ENCODE data around the gene TCF4.

Gene TCF4

DNA sequence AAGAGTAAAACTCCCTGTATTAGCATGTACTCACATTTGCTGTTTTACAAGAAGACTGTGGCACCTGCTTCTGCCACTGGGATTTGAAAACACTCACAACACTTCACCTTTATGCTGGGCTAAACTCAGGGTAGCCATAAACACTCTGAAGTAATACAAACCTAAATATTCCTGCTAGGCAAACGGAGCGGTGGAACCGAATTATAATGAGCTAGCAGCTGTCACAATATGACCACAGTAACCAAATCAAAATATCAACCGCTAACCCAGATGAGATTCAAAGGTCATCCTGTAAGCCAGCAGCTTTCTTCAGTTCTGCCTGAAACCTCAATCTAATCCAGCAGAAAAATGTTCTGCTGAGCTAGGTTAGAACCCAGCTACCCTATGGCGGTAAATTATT, 132.1 kb downstream of the TCF4 start:
- Histone ChIP-seq H3K9ac (ENCODE audit: low read depth, low read length) (no peak overlapping the region), H3K4me1 (ENCODE audit: control insufficient read depth, insufficient read depth, low read length) (peaks cover 35% of the 10 kb centered on the region), H3K4me3 (ENCODE audit: low read depth, low read length) (no peak overlapping the region), H3K27me3 (ENCODE audit: control insufficient read depth, insufficient read depth, low read length) (no peaks in the 10 kb centered on the region), H3K27ac (ENCODE audit: low read depth, low read length) (no peak overlapping the region), H3K36me3 (ENCODE audit: control insufficient read depth, insufficient read depth, low read length) (peaks cover 12% of the 10 kb centered on the region), H3K9me3 (ENCODE audit: control insufficient read depth, insufficient read depth, low read length) (no peaks in the 10 kb centered on the region)

DNA sequence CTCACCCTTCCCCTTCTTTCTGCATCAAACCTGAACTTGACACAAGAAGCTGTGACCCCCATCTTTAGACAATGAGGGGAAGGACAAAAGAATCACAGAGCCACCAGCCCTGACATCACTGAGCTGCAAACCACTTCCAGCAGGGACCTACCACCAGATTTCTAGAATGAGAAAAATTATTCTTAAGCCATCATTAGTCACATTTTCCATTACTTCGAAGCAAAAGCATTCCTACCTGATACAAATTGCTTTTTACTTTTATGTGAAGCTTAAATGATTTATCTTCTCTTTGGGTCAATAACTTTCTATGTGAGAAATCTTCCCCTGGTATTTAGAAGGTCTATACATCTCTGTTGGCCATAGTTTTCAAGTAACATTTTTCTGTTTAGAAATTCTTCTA, 134.8 kb downstream of the TCF4 start:
- H3K4me1 ChIP-seq (ENCODE audit: control insufficient read depth, insufficient read depth, low read length), result peaks cover 19% of the 10 kb centered on the region; the same call in 1 of the 2 replicates
- no peak overlapping the region for H3K27ac ChIP-seq (ENCODE audit: low read depth, low read length)

DNA sequence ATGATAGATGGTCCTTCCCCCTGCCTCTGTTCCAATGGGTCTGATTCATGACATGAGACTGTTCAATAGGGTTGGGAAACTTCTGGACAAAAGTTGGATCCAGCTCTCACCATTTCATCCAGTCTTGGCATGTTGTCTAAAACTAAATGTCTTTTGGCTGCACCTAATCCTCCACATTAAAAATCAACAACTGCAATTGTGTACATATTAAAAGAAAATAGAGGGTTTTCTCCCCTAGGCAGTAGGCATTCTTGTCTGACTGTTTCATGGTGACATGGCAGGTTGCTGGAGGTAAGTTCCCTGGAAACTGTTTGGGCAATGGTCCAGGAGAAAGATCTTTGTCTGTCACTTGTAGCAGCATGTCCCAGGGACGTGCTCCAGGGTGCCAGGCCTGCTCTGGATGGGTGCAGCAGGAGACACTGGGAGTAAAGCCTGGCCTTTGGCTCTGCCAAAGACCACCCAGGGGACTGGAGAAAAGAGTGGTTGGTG, 135.8 kb downstream of the TCF4 start:
- H3K9ac ChIP-seq (ENCODE audit: low read depth, low read length), result no peak overlapping the region
- H3K4me1 ChIP-seq (ENCODE audit: control insufficient read depth, insufficient read depth, low read length), result peaks cover 18% of the 10 kb centered on the region; the same call in 1 of the 2 replicates
- no peaks in the 10 kb centered on the region for H3K9me3 ChIP-seq (ENCODE audit: control insufficient read depth, insufficient read depth, low read length)
- H3K27me3 ChIP-seq (ENCODE audit: control insufficient read depth, insufficient read depth, low read length), result no peaks in the 10 kb centered on the region
- no peaks in the 10 kb centered on the region for H3K36me3 ChIP-seq (ENCODE audit: control insufficient read depth, insufficient read depth, low read length)
- H3K4me3 ChIP-seq (ENCODE audit: low read depth, low read length), result no peak overlapping the region
- no peak overlapping the region for H3K27ac ChIP-seq (ENCODE audit: low read depth, low read length)

More for the DNA sequence above, 134.8 kb downstream of the TCF4 start:
- no peak overlapping the region for H3K9ac ChIP-seq (ENCODE audit: low read depth, low read length)
- H3K36me3 ChIP-seq (ENCODE audit: control insufficient read depth, insufficient read depth, low read length), result no peaks in the 10 kb centered on the region
- H3K27me3 ChIP-seq (ENCODE audit: control insufficient read depth, insufficient read depth, low read length), result no peaks in the 10 kb centered on the region
- no peak overlapping the region for H3K4me3 ChIP-seq (ENCODE audit: low read depth, low read length)
- no peaks in the 10 kb centered on the region for H3K9me3 ChIP-seq (ENCODE audit: control insufficient read depth, insufficient read depth, low read length)

DNA sequence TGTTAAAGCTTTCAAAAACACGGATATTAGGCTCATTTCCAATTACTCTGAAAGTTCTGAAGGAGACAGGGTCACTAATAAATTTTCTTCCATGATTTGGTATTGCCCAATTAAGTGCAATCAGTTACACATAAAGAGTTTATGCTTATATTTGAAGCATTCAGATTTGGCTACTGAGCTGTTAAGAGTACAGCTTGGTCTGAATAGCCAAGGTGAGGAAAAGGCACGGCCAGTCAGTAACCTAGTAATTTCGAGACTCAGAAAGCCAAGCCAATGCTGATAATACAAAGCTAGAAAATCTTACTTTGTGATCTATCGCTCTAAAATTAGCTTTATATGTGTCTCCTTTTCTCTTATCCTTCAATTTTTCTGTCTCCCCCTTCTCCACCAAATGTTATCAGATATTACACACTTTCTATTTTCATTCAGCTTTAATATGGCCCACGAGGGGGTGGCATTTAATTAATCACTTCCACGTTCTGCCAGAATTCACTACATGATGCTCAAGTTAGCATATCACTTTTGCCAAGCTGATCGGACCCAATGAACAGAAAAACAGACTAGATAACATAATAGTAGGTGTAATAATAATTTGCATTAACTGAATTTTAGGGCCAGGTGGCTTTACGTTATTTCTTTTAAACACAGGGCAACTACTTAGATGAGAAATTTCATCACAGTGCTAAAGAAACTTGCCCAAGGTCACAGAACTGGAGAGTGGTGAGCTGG, 138.4 kb downstream of the TCF4 start:
- Histone ChIP-seq H3K9me3 (ENCODE audit: control insufficient read depth, insufficient read depth, low read length) (no peaks in the 10 kb centered on the region), H3K36me3 (ENCODE audit: control insufficient read depth, insufficient read depth, low read length) (no peaks in the 10 kb centered on the region), H3K9ac (ENCODE audit: low read depth, low read length) (no peak overlapping the region), H3K27me3 (ENCODE audit: control insufficient read depth, insufficient read depth, low read length) (no peaks in the 10 kb centered on the region), H3K4me3 (ENCODE audit: low read depth, low read length) (no peak overlapping the region), H3K27ac (ENCODE audit: low read depth, low read length) (no peak overlapping the region), H3K4me1 (ENCODE audit: control insufficient read depth, insufficient read depth, low read length) (no peaks in the 10 kb centered on the region)

DNA sequence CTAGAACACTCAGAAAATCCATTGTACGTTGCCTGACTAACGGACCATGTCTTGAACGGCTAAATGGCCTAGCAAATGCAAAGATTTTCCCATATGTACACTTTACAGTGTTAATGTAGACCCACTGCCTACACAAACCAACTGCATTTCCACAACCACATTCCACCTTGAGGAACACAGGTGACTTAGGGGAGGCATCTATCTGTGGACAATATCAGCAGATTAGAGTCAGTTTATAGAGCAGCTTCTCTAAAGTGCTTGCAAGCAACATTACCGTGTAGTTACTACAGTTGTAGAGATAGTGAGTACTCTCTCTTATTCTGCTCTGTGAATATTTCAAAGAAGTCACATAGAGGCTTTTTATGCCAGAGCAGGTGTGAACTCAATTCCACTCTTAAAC, 139.6 kb downstream of the TCF4 start:
- Histone ChIP-seq H3K36me3 (ENCODE audit: control insufficient read depth, insufficient read depth, low read length) (no peaks in the 10 kb centered on the region), H3K4me3 (ENCODE audit: low read depth, low read length) (no peak overlapping the region), H3K9me3 (ENCODE audit: control insufficient read depth, insufficient read depth, low read length) (no peaks in the 10 kb centered on the region), H3K27ac (ENCODE audit: low read depth, low read length) (no peak overlapping the region), H3K27me3 (ENCODE audit: control insufficient read depth, insufficient read depth, low read length) (no peaks in the 10 kb centered on the region), H3K9ac (ENCODE audit: low read depth, low read length) (no peak overlapping the region), H3K4me1 (ENCODE audit: control insufficient read depth, insufficient read depth, low read length) (no peaks in the 10 kb centered on the region)

DNA sequence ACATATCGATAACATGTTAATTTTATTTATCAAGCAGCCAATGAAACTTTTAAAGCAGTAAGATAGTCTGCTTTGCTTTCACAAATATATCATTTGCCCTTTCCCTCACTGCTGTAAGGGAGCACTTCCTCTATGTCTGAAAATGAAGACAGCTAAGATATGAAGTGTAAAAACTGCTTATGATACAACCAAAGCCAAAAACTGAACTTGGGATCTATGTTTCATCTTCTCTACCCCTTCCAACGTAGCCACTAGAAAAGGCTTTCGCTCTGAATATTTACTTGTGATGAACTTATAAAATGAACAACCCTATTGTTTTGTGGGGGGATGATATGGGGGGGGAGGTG, 140.3 kb downstream of the TCF4 start:
- Histone ChIP-seq H3K27ac (ENCODE audit: low read depth, low read length) (no peak overlapping the region), H3K4me1 (ENCODE audit: control insufficient read depth, insufficient read depth, low read length) (peaks cover 3% of the 10 kb centered on the region), H3K36me3 (ENCODE audit: control insufficient read depth, insufficient read depth, low read length) (no peaks in the 10 kb centered on the region), H3K4me3 (ENCODE audit: low read depth, low read length) (no peak overlapping the region), H3K9me3 (ENCODE audit: control insufficient read depth, insufficient read depth, low read length) (no peaks in the 10 kb centered on the region), H3K9ac (ENCODE audit: low read depth, low read length) (no peak overlapping the region), H3K27me3 (ENCODE audit: control insufficient read depth, insufficient read depth, low read length) (no peaks in the 10 kb centered on the region)

DNA sequence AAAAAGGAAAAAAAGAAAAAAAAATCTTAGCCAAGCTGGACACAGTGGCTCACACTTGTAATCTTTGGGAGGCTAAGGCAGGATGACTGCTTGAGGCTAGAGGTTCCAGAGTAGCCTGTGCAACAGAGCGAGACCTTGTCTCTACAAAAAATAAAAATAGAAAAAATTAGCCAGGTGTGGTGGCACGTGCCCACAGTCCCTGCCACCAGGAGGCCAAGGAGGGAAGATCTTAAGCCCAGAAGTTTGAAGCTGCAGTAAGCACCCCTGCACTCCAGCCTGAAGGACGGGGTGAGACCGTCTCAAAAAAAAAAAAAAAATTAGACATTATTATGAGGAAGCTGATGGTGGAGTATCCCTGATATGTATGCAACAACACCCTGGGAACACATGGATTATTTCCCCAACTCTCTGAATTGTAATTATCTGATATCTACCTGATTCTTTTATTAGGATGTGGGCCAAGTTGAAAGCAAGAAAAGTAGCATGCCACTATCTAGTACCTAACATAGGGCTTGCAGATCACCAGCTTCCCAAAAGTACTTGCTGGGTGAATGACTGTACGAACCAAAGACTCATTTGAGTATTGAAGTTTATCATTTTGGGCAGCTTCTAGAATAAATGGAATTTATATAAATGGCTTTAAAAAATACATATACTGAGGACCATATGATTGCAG, 140.9 kb downstream of the TCF4 start:
- no peak overlapping the region for H3K9ac ChIP-seq (ENCODE audit: low read depth, low read length)
- peaks cover 4% of the 10 kb centered on the region for H3K4me1 ChIP-seq (ENCODE audit: control insufficient read depth, insufficient read depth, low read length)
- H3K4me3 ChIP-seq (ENCODE audit: low read depth, low read length), result no peak overlapping the region
- no peak overlapping the region for H3K27ac ChIP-seq (ENCODE audit: low read depth, low read length)
- H3K36me3 ChIP-seq (ENCODE audit: control insufficient read depth, insufficient read depth, low read length), result no peaks in the 10 kb centered on the region
- no peaks in the 10 kb centered on the region for H3K9me3 ChIP-seq (ENCODE audit: control insufficient read depth, insufficient read depth, low read length)
- no peaks in the 10 kb centered on the region for H3K27me3 ChIP-seq (ENCODE audit: control insufficient read depth, insufficient read depth, low read length)

DNA sequence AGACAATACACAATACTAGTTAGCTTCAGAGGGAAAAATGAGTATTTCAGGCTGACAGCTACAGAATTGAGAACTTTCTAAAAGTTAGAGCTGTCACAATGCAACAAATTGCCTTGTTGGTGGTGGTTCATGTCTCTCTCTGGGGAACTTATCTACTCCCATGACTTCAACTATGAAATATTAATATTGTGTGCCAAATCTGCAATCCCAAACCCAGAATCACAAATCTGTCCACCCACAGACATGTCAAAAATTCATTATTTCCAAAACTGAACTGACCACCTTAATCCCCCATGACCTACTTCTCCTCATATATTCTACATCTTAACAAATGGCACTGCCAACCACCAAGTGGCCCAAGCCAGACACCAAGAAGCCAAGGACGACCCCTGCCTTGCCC, 143.5 kb downstream of the TCF4 start:
- no peak overlapping the region for H3K9ac ChIP-seq (ENCODE audit: low read depth, low read length)
- no peaks in the 10 kb centered on the region for H3K36me3 ChIP-seq (ENCODE audit: control insufficient read depth, insufficient read depth, low read length)
- H3K4me1 ChIP-seq (ENCODE audit: control insufficient read depth, insufficient read depth, low read length), result peaks cover 27% of the 10 kb centered on the region
- H3K27me3 ChIP-seq (ENCODE audit: control insufficient read depth, insufficient read depth, low read length), result no peaks in the 10 kb centered on the region
- H3K4me3 ChIP-seq (ENCODE audit: low read depth, low read length), result no peak overlapping the region
- no peak overlapping the region for H3K27ac ChIP-seq (ENCODE audit: low read depth, low read length)
- H3K9me3 ChIP-seq (ENCODE audit: control insufficient read depth, insufficient read depth, low read length), result no peaks in the 10 kb centered on the region

DNA sequence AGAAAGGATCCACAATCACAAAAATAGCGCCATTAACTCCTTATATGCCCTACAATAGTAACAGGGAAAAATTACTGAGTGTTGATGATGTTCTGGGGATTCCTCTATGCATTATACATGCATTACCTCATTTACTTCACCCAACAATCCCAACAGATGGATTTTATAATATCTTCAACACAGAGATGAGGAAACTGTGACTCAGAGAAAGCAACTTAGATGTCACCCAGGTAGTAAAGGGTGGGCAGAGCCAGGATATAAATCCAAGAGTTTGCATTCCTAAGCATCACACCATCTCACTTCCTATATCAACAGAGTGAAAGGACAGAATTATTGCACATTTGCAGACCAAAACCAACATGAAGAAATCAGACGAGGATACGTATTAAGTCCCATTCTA, 144.2 kb downstream of the TCF4 start:
- no peaks in the 10 kb centered on the region for H3K36me3 ChIP-seq (ENCODE audit: control insufficient read depth, insufficient read depth, low read length)
- H3K4me1 ChIP-seq (ENCODE audit: control insufficient read depth, insufficient read depth, low read length), result peaks cover 34% of the 10 kb centered on the region
- H3K27ac ChIP-seq (ENCODE audit: low read depth, low read length), result no peak overlapping the region
- no peak overlapping the region for H3K4me3 ChIP-seq (ENCODE audit: low read depth, low read length)
- no peaks in the 10 kb centered on the region for H3K27me3 ChIP-seq (ENCODE audit: control insufficient read depth, insufficient read depth, low read length)
- H3K9ac ChIP-seq (ENCODE audit: low read depth, low read length), result no peak overlapping the region
- H3K9me3 ChIP-seq (ENCODE audit: control insufficient read depth, insufficient read depth, low read length), result no peaks in the 10 kb centered on the region

DNA sequence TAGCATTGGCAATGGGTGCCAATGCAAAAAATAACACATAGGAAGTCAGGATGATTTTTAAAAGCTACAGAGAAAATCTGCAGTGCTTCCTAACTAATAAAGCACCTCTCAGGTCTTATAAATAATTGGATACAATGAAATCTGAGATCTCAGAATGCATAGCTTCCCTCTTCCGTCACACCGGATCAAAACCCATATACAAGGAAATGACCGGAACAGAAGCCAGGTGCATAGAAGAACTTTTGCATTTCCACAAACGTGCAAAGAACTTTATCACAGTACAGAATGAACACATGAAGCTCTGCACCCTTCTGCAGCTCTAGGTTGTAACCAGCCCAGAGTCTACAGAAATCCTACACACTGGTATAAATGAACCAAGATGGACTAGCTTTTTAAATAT, 145.4 kb downstream of the TCF4 start:
- Histone ChIP-seq H3K4me3 (ENCODE audit: low read depth, low read length) (no peak overlapping the region), H3K27me3 (ENCODE audit: control insufficient read depth, insufficient read depth, low read length) (no peaks in the 10 kb centered on the region), H3K36me3 (ENCODE audit: control insufficient read depth, insufficient read depth, low read length) (no peaks in the 10 kb centered on the region), H3K9ac (ENCODE audit: low read depth, low read length) (no peak overlapping the region), H3K4me1 (ENCODE audit: control insufficient read depth, insufficient read depth, low read length) (peaks cover 43% of the 10 kb centered on the region), H3K27ac (ENCODE audit: low read depth, low read length) (no peak overlapping the region), H3K9me3 (ENCODE audit: control insufficient read depth, insufficient read depth, low read length) (no peaks in the 10 kb centered on the region)

DNA sequence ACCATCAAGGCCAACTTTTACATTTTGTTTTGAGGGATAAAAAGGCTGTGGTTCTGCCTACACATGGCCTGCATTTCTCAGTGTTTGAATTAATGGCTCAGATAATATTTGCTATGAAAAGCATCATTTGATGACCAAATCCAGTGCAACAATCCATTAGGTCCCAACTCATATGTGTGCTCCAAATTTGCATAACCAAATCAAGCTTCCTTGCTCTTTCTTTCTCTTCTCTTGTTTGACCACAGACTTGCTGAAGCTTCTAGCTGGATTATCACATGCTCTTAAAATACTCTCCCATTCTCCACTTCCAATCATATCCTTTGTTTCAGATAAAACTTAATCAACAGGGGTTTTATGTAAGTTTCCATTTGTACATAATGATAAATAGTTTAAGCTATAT, 147.0 kb downstream of the TCF4 start:
- Histone ChIP-seq H3K4me3 (ENCODE audit: low read depth, low read length) (no peak overlapping the region), H3K9ac (ENCODE audit: low read depth, low read length) (no peak overlapping the region), H3K27ac (ENCODE audit: low read depth, low read length) (no peak overlapping the region), H3K27me3 (ENCODE audit: control insufficient read depth, insufficient read depth, low read length) (no peaks in the 10 kb centered on the region), H3K36me3 (ENCODE audit: control insufficient read depth, insufficient read depth, low read length) (no peaks in the 10 kb centered on the region), H3K4me1 (ENCODE audit: control insufficient read depth, insufficient read depth, low read length) (peaks cover 43% of the 10 kb centered on the region), H3K9me3 (ENCODE audit: control insufficient read depth, insufficient read depth, low read length) (no peaks in the 10 kb centered on the region)
